Osteocyte (in vitro differentiated cells): ENCODE data around the gene TEX261. TPM values are rescaled to one million over a fixed set of nuclear protein-coding genes. Genes with fewer than 3 reads are reported as not detected.
"Not testable (repeated sequence)": the region's sequence is repeated elsewhere in the genome, so short reads cannot be mapped to it uniquely, and the experiment has no call there.

Source experiments
- DNase-seq: peaks from one replicate; pipeline ENCODE4 v3.0.0; 2021; ENCODE audit warnings: mixed read lengths; ENCODE audit not compliant: unreplicated experiment; ENCODE audit errors: extremely low spot score
- H3K27ac Mint-ChIP-seq: one replicate; pipeline ENCODE4 v1.8.0; 2021; ENCODE audit warnings: mild to moderate bottlenecking, mixed read lengths; ENCODE audit not compliant: unreplicated experiment
- H3K27me3 Mint-ChIP-seq: one replicate; pipeline ENCODE4 v1.8.0; 2021; ENCODE audit warnings: mixed read lengths; ENCODE audit not compliant: unreplicated experiment
- H3K36me3 Mint-ChIP-seq: one replicate; pipeline ENCODE4 v1.8.0; 2021; ENCODE audit warnings: mixed read lengths; ENCODE audit not compliant: unreplicated experiment
- H3K4me1 Mint-ChIP-seq: one replicate; pipeline ENCODE4 v1.8.0; 2021; ENCODE audit warnings: mixed read lengths; ENCODE audit not compliant: unreplicated experiment
- H3K4me3 Mint-ChIP-seq: one replicate; pipeline ENCODE4 v1.8.0; 2021; ENCODE audit warnings: mild to moderate bottlenecking, moderate library complexity, mixed read lengths; ENCODE audit not compliant: unreplicated experiment
- H3K9me3 Mint-ChIP-seq: one replicate; pipeline ENCODE4 v1.8.0; 2021; ENCODE audit warnings: mixed read lengths; ENCODE audit not compliant: unreplicated experiment
- total RNA-seq: library from RNA; stranded (reverse); gene quantifications from 2 replicates; pipeline ENCODE4 v1.2.1, GENCODE V29; 2021
- TF ChIP-seq, protein P1 (sequence below): fragments of 200-600 bp; sonication (generic); IDR thresholded peaks from 2 replicates; pipeline ENCODE4 v1.5.0; 2021; ENCODE audit warnings: antibody characterized with exemption, mild to moderate bottlenecking, moderate library complexity

Gene TEX261
- total RNA-seq, 1 donor from 2014 or later, result 71.2 TPM

DNA sequence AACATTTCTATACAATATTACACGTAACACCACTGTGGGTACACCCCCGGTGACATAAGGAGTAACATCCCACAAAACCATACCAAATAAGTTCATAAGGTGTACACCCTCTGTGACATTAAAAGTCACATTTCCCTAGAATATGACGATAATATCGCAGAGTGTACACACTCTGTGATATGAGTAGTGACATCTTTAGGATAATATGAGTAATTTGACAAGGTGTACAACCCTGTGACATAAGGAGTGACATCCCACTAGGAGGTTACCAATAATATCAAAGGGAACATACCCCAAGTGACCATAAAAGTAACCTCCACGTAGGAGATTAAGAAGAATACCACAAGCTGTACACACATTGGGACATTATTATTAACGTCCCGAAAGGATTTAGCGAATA is 24.0 kb upstream of the TEX261 start:
- H3K27me3 Mint-ChIP-seq, result peaks cover 26% of the 10 kb centered on the region
- no peaks in the 10 kb centered on the region for H3K9me3 Mint-ChIP-seq
- no peak for DNase-seq
- H3K4me1 Mint-ChIP-seq, result no peaks in the 10 kb centered on the region
- H3K27ac Mint-ChIP-seq, result no peak overlapping the region
- no peaks in the 10 kb centered on the region for H3K36me3 Mint-ChIP-seq
- TF ChIP-seq, protein P1, sequence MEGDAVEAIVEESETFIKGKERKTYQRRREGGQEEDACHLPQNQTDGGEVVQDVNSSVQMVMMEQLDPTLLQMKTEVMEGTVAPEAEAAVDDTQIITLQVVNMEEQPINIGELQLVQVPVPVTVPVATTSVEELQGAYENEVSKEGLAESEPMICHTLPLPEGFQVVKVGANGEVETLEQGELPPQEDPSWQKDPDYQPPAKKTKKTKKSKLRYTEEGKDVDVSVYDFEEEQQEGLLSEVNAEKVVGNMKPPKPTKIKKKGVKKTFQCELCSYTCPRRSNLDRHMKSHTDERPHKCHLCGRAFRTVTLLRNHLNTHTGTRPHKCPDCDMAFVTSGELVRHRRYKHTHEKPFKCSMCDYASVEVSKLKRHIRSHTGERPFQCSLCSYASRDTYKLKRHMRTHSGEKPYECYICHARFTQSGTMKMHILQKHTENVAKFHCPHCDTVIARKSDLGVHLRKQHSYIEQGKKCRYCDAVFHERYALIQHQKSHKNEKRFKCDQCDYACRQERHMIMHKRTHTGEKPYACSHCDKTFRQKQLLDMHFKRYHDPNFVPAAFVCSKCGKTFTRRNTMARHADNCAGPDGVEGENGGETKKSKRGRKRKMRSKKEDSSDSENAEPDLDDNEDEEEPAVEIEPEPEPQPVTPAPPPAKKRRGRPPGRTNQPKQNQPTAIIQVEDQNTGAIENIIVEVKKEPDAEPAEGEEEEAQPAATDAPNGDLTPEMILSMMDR, result no peak
- H3K4me3 Mint-ChIP-seq, result no peak overlapping the region

DNA sequence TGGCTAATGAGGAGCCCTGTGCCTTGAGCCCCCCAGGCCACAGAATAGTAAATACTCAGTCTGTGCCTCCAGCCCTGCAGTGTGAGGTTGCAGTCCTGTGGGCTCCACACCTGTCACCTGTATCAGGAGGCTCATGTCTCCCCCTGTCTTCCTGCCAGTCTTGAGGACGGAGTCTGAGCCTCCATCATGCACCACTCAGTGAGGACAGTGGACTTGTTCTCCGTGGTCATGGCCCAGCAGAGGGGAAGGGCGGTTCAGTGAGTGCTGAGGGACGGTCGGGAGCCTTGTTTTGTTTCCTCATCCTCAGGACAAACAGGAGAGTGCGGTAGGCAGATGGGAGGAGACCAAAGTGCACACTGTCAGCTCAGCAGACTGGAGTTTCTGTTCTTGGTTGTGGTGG is 17.1 kb upstream of the TEX261 start:
- H3K27me3 Mint-ChIP-seq, result peaks cover 31% of the 10 kb centered on the region
- H3K9me3 Mint-ChIP-seq, H3K4me3 Mint-ChIP-seq, H3K4me1 Mint-ChIP-seq, H3K36me3 Mint-ChIP-seq, H3K27ac Mint-ChIP-seq, DNase-seq: not testable (repeated sequence)

DNA sequence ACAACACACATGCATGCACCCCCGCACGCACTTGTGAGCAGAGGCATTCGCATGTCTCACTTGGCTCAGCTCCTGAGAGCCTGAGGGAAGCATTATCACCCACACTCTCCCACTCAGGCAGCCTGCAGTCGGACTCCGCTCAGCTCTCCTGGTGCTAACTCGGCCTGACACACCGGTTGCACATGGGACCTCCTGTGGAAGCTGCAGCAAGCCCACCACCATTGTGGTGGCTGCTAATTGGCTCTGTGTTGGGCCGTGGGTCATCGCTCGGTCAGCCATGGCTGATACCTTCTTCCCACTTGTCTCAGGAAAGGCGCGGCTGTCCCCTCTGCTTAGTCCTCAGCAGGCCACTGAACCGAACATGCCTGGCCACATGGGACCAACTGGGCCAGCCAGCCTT is 13.7 kb upstream of the TEX261 start:
- TF ChIP-seq, protein P1, result no peak
- no peak overlapping the region for H3K4me3 Mint-ChIP-seq
- H3K27ac Mint-ChIP-seq, result no peak overlapping the region
- H3K4me1 Mint-ChIP-seq, result no peaks in the 10 kb centered on the region
- DNase-seq, result no peak
- peaks cover 52% of the 10 kb centered on the region for H3K27me3 Mint-ChIP-seq
- H3K36me3 Mint-ChIP-seq, result no peaks in the 10 kb centered on the region
- no peaks in the 10 kb centered on the region for H3K9me3 Mint-ChIP-seq

DNA sequence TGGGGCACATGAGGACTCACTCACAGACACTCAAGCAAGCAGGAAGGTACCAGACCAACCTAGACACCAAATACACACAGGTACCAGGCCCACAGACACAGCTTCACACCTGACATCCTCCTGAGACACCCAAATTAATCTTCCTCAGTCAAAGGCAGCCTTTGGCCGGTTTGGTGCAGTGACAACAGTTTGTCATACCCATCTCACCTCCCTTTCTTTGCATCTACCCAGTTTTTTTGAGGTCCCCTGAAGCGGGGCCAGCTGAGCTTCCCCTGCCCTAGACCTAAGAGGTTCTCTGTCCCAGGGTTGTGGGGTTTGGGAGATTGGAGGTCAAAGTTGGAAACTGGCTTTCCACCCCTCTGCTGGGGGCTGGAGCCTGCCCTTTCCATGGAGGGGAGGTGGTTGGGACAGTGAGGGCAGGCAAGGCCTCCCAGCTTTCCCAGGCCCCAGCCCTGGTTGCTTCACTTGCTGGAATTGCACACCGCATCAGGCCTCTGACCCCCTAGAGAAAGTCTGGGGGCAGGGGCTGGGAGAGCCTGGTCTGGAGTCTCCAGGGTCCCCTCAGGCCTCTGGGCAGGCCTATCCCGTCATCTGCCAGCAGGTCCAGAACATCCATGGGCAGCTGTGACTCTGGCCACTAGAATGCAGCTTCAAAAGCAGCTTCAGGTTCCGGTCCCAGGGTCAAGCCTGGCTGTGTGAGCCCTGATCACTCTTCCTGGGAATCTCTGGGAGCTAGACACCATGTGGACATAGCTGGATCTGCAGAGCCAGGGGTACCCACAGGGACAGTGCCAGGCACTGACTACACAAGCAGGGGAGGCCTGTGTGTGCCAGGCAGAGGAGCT is 12.5 kb upstream of the TEX261 start:
- Mint-ChIP-seq H3K9me3 (no peaks in the 10 kb centered on the region), H3K4me3 (no peak overlapping the region), H3K36me3 (no peaks in the 10 kb centered on the region), H3K27ac (no peak overlapping the region), H3K27me3 (peaks cover 54% of the 10 kb centered on the region), H3K4me1 (no peaks in the 10 kb centered on the region)
- DNase-seq, result no peak
- TF ChIP-seq, protein P1, result no peak

DNA sequence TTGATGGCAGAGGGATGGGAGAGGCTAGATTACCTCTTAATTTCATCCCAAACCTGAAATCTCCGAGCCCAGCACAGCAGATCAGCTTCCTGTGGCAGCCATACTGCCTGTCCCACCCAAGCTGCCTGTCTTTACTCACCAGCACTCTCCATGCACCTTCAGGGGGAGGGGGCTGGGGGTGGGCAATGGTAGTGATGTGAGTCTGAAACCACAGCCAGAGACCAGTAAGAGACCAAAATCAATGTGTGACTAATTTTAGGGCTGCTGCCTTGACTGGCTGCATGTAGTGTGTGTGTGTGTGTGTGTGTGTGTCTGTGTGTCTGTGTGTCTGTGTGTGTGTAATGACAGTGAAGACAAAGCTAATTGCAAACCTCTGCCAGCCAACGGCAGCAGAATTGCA is 11.7 kb upstream of the TEX261 start:
- TF ChIP-seq, protein P1, result no peak
- Mint-ChIP-seq H3K36me3 (no peaks in the 10 kb centered on the region), H3K4me1 (peaks cover 2% of the 10 kb centered on the region), H3K27ac (no peak overlapping the region), H3K4me3 (no peak overlapping the region), H3K9me3 (no peaks in the 10 kb centered on the region), H3K27me3 (peaks cover 47% of the 10 kb centered on the region)
- no peak for DNase-seq
